GM19463 (cell line): Measurements from ENCODE around the gene GSTA4.
"Not testable (repeated sequence)": the region's sequence is repeated elsewhere in the genome, so short reads cannot be mapped to it uniquely, and the experiment has no call there.

ENCODE experiments used
- ATAC-seq: cut with Tn5 transposase; IDR thresholded peaks from one replicate; pipeline ENCODE4 v1.9.1; 2021; ENCODE audit warnings: mild to moderate bottlenecking, moderate library complexity; ENCODE audit not compliant: unreplicated experiment

Gene GSTA4

DNA sequence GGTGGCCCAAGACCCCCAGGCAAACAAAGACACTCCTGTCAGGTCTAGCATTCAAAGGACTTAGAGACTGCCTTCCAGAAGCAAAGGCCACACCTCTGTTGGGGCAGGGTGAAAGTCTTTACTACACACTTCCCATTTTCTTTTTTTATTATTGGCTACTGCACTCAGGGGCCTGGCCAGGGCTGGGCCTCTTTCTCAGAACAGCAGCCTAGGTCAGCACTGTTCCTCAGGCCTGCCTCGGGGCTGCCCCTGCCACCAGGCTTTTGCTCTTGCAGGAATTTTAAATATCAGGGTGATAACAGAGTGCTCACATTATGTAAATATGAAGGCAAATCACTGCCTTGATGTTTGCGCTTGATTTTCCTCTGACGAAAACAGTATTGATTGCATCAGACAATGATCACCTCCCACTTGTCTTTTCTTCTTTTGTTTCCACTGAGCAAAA lies 18.5 kb downstream of the GSTA4 start:
- peak; percentile 92 for ATAC-seq

DNA sequence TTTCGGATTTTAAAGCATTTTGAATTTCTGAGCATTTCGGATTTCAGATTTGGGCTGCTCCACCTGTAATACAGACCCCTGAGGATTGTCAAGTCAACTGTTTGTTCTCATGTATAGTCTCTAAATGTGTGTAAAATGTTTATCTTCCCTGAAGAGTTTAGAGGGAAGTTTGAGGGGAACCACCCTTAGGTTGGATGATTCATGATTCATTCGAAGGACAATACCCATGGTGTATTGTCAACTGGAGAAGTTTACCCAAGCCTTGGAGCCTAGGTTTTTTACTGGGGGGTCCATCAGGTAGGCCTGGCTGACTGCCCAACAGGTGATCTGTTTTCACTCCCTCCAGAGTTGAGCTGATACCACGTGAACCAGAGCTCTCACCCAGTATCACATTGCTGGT lies 18.9 kb downstream of the GSTA4 start:
- no peak for ATAC-seq

DNA sequence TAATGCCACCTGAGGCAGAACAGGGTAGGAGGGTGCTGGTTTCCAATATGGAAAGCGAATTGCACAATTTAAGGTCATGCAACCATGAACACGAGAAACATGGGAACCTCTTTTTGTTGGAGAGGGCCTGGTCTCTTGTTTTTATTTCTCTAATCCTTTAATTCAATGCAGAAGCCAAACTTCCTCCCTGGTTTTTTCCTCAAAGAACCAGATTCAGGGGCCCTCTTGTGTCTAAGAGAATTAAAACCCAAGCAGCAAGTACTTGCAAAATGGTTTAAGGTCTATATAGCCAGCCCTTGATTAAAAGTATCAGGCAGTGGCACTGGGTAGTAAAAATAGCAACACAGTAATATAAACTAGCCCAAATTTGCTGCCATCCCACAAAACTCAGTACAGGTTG lies 19.5 kb downstream of the GSTA4 start:
- ATAC-seq: no peak

DNA sequence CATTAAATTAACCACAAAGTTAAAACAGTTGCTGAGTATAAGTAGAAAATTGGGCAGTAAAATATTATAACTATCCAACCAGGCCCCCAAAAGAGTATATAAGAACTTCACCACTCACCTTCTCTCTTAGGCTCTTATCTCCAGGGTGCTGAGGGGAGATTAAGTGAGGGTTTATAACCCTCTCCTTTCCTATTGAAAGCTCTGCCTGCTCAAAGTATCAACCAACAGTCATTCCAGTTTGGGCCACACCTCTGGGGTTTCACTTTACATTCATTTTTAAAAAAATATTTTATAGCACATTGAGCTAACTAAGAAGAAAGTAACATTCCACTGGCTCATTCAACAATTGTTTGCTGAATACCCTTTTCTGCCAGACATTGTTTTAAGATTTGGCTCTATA lies 22.1 kb downstream of the GSTA4 start:
- ATAC-seq: no peak

DNA sequence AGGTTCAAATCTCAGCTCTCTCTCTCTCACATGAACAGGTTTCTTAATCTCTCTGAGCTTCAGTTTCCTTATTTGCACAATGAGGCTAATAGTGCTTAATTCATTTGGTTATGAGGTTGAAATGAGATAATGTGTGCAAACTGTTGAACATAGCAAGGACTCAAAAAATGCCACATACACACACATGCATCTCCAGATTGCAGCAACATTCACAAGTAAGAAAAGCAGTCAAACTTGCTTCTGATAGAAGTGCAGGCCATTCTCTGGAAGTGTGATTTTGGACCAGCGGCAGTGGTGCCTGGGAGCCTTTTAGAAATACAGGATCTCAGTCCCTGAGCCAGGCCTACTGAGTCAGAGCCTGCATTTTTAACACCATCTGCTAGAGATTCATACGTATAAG lies 25.7 kb downstream of the GSTA4 start:
- ATAC-seq: no peak

DNA sequence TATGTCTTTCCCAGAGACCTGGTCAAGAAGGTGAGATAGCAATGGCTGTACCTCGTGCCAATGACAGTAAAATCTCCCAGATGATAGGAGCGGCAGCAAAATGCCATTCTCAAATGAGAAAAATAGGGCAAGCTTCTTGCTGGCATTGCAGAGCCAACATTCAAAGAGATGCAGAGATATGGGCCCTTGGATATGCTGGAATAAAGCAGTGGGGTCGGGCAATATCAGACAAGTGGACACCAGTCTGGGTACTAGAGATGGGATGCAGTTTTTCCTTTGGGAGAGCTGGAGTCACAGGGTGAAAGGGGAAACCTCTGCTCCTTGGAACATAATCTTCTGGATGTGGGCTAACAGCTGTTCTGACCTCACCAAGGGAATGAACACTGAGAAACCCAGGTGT lies 29.0 kb downstream of the GSTA4 start:
- ATAC-seq: no peak

DNA sequence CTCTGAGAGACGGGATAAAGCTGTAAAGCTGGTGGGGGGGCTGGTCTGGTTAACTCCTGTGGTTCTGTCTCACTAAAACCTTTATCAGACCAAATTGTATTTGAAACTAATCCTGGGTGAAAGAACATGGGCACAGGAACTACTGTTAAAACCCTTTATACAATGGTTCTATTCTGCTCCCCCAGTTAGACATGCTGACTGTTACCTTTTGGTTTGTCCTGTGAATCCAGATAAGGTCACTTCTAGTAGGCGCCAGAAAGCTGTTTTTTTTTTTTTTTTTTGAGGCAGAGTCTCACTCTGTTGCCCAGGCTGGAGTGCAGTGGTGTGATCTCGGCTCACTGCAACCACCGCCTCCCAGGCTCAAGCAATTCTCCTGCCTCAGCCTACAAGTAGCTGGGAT lies 29.7 kb downstream of the GSTA4 start:
- no peak for ATAC-seq

DNA sequence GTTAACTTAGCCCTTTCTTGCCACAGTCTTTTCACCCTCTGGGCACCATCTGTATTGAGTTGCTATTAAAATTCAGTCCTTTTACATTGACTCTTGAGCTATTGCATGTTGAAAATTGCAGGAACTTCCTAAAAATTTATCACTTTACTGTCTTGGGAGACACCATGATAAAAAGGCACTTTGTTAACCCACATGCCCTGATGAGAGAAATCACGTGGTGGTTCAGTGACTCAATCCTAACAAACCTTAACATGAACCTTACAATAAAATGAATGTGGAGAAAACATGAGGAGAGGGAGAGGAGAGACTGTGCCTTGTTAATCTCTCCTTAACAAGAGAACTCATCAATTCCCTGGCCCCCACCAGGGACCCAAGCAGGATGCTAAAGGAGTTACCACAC lies 30.8 kb downstream of the GSTA4 start:
- ATAC-seq: no peak

DNA sequence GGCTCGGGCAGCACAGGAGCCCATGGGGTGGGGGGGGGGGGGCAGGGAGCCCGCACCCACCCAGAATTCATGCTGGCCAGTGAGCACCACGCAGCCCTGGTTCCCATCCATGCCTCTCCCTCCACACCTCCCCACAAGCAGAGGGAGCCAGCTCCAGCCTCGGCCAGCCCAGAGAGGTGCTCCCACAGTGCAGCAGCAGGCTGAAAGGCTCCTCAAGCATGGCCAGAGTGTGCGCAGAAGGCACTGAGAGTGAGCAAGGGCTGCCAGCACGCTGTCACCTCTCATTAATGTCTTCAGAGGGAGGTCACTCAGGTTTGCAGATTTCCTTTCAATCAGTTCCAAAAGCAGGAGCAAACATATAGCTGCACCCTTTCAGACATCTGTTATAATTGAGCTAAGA lies 32.4 kb downstream of the GSTA4 start:
- no peak for ATAC-seq

DNA sequence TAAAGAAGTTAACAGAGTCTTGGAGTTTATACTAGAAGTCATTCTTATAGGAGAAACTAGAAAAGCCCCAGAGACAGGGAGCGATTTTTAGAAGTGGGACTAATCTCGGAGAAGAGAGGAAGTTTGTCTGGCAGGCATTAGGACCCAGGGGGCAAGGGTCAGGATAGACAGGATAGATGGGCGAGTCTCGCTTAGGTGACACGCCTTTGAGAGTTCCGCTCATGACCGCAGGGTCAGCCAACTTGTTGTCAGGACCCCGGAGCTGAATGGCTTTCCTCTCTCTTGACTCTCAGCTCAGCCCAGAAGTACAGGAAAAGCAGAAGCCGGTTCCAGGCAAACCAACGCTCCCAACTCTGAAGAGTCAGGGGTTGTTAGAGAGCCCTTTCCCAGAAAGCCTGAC lies 34.1 kb downstream of the GSTA4 start:
- ATAC-seq: not testable (repeated sequence)

DNA sequence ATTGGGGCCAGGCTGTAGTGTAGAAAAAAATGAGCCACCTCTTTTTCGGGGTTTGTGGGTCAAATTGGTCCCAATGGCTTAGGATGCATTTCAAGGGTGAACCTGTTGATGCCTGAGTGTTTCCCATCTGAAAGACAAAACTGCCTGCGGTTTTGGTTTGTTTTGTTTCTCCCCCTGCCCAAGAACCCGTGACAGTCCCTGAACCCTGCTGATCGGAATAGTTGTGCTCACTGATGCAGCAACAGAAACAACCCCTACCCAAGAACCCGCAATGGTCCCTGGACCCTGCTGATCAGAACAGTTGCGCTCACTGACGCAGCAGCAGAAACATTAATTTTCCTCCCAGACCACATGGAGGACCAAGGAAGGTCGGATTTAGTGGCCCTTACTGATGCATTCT lies 34.9 kb downstream of the GSTA4 start:
- ATAC-seq: not testable (repeated sequence)

DNA sequence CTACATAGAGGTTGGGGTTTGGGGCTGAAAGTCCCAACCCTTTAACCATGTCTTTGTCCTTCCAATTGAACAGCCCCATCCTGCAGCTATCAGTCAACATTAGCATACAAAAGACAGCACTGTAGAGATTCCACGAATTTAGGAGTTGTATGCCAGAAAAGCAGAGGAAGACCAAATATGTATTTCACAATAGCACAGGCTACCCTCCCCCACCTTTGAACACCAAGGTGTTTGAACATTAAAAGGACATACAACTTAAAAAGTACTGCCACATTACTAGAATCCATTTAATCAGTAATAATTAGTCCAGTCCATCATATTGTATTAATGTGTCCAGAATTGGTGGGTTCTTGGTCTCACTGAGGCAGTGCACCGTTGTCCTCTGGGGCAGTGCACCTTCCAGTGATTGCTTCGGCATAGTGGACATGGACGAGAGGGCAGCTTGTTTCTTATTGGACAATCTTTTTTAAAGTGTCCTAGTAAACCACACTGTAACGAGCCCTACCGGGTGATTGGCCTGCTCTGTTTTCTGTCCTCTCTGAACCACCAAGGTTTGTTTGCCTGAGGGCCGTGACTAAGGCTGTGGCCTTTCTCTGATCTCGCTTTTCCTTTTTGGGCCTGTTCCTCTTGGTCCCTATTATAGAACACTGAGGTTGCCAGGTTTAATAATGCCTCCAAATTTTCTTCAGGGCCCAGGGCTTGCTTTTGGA lies 36.4 kb downstream of the GSTA4 start:
- ATAC-seq: no peak

DNA sequence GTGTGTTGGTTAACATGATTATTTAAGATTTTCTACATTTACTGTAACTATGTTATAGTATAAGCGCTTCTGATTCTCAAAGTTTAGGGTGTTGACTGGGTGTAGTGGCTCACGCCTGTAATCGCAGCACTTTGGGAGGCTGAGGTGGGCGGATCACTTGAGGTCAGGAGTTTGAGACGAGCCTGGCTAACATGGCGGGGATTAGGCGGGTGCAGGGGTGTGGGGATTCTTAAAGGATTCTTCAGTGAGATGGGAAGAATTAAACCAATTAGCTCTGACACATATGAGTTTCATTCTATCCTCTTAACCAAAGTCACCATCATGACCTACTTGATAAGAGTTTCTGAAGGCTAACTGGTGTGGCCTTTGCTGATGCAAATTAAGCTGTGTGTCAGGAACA lies 39.2 kb downstream of the GSTA4 start:
- no peak for ATAC-seq

DNA sequence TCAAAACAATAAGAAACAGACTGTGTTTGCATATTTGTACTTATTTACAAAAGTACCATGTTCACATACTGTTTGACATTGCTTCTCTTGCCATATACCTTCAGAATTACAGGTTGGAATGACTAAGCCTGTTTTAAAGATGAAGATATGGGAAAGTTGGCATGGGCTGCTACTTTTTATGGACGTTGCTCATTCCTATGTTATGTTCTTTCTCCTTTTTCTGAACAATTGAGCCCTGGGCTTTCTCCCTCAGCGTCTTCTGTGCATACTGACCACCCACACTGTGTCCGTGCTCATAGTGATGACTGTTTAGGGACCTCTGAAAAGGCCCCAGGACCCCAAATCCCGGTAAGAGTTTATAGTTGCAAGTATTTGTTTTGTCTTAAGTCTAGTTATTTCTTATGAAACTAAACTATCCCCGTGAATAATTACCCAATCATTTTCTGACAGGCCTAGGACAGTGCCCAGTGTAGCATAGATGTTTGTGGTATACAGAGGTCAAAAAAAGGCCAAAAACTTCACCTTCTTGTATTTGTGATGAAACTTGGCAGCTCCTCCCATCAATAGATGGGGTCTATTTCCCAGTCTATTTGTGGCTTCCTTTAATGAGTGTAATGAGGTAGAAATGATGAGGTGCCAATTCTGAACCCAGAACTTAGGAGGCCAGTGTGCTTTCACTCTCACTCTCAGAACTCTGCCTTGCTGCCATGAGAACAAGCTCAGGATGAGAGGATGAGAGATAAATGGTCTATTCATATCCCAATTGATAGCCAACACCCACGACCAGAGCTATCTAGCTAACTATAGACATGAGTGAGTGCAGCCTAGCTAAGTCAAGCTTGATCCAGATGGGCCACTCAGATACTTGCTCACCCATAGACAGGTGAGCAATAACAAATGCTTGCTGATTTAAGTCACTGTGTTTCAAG lies 40.9 kb downstream of the GSTA4 start:
- peak; percentile 69 for ATAC-seq

DNA sequence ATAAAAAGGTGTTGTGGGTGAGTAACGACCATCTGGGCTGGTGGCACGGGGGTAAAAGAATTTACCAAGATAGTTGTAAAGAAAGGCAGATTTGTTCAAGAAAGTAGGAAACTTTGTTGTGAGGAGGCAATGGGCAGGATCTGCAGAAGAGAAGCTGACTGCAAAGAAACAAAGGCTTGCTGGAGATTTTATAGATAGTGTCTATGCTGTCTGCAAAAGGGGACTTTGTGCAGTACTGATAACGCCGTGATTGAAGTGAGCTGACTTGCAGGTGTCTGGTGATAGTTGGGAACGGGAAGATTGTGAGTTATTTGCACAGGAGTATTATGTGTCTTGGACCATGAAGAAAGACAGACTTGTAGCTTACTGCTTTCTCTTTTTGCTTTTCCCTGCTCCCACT lies 48.8 kb downstream of the GSTA4 start:
- no peak for ATAC-seq

DNA sequence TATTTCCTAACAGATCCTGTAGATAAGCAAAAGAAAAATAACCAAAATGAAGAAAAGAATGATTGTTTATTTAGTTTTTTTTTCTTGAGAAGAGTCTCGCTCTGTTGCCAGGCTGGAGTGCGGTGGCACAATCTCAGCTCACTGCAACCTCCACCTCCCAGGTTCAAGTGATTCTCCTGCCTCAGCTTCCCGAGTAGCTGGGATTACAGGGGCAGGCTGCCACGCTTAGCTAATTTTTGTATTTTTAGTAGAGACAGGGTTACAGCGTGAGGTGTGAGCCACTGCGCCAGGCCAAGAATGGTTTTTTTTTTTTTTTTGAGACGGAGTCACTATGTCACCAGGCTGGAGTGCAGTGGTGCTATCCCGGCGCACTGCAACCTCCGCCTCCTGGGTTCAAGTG lies 52.3 kb downstream of the GSTA4 start:
- ATAC-seq: not testable (repeated sequence)

DNA sequence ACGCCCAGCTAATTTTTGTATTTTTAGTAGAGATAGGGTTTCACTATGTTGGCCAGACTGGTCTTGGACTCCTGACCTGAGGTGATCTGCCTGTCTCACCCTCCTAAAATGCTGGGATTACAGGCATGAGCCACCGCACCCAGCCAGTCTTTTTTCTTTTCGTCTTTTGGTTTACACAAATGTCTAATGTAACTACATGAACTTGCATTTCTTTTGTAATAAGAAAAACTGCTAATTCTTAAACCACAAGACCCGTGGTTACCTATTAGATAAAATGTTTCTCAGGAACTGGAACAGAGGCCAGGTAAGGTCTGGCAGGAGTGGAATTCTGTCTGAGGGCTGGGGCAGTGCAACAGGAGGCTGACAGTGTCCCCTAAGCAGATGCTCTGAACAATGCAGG lies 52.9 kb downstream of the GSTA4 start:
- ATAC-seq: no peak

DNA sequence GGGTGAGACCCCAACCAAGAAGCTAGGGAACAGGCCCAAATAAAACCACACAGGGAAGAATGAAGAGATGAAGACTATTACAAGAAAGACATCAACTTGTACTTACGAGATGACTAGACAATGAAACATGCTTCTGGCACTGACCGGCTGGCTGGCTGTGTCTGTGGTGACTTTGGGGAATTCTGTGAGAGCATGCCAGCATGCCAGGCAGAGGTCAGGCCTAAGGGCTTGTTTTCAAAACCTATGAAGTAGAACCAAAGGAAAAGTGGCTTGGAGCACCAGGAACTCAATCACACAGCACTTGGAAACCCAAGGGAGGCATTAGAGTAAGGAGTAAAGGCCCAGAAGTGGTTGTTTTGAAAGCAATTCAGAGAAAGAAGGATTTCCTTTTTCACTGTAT lies 57.2 kb downstream of the GSTA4 start:
- ATAC-seq: no peak

DNA sequence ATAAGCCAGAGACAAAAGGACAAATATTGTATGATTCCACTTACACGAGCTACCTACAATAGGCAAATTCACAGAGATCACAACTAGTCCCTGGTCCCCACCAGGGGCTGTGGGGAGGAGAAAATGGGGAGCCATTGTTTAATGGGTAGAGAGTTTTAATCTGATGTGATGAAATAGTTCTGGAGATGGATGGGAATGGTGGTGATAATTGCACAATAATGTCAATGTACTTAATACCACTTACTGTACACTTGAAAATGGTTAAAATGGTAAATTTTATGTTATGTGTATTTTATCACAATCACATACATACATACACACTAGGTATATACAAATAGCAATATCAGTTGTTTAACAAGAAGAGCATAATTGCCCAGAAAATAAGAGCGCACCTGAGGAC lies 61.3 kb downstream of the GSTA4 start:
- no peak for ATAC-seq

DNA sequence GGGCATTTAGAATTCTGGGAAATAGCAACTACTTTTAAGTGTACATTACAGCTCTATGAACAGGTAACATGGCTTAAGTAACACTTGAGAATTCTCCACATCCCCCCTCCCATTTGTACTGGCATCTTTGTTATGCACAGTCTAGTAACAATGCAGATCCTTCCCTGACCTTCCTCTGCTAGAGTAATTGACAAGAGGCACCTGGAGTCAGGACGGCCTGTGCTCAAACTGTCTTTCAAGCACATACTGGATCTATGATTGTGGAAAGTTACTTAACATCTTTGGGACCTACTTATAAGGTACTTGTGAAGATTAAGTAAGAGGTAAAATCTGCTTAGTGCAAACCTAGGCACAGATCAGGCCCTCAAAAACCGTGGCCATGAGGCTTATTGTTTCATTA lies 63.7 kb downstream of the GSTA4 start:
- no peak for ATAC-seq

DNA sequence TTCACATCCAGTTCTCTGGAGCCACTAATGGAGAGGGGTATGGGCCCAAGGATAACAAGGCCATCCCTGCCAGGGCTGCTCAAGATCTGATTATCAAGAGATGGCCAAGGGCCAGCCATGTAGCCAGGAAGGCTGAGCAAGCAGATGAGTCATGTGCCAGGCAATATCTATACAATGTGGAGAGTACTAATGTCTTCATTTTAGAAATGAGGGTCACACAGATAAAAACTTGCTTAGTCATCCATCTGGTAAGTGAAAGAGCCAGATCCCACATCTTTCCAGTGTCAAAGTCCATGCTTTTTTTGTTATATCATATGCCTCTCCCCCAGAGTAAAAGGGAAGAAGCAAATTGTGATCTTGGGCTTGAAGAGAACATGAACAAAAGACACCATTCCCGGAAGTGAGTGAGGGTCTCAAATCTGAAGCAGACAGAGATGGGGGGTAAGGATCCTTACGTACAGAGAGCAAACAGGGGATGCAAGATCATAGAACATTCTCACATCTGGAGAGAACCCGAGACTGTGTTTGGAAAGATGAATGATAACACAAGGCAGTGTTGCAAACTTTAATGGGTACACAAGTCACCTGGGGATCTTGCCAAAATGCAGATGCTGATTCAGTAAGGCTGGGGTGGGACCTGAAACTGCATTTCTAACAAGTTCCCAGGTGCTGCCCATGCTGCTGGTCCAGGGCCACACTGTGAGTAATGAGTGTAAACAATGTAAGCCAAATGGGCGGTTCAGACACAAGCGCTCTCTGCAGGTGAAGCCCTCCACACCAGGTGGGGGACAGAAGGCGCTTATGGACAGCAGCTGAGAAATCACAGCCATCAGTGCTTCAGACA lies 65.5 kb downstream of the GSTA4 start:
- no peak for ATAC-seq
